GM21447 (cell line): ENCODE data around the gene C2orf76.
"Not testable (repeated sequence)": the region's sequence is repeated elsewhere in the genome, so short reads cannot be mapped to it uniquely, and the experiment has no call there.

Experiments used
- ATAC-seq: cut with Tn5 transposase; IDR thresholded peaks from one replicate; pipeline ENCODE4 v1.9.1; 2021; ENCODE audit not compliant: unreplicated experiment

C2orf76 gene

GRCh38 chr2:119301413-119301812 is 65.2 kb downstream of the C2orf76 start:
- no peak for ATAC-seq

GRCh38 chr2:119295688-119296375 is 70.8 kb downstream of the C2orf76 start:
- ATAC-seq = no peak

- no peak for ATAC-seq
These were observed 72.0 kb downstream of the C2orf76 start for GRCh38 chr2:119294671-119295070.

GRCh38 chr2:119293900-119294299 is 72.7 kb downstream of the C2orf76 start:
- no peak for ATAC-seq

GRCh38 chr2:119293254-119293653 is 73.4 kb downstream of the C2orf76 start:
- no peak for ATAC-seq

- no peak for ATAC-seq
These were observed 74.4 kb downstream of the C2orf76 start for GRCh38 chr2:119292226-119292625.

- no peak for ATAC-seq
These were observed 75.0 kb downstream of the C2orf76 start for GRCh38 chr2:119291588-119292167.

GRCh38 chr2:119290859-119291587 is 75.6 kb downstream of the C2orf76 start:
- no peak for ATAC-seq

GRCh38 chr2:119289642-119290041 is 77.0 kb downstream of the C2orf76 start:
- no peak for ATAC-seq

- ATAC-seq = no peak
These were observed 77.5 kb downstream of the C2orf76 start for GRCh38 chr2:119289093-119289492.

- no peak for ATAC-seq
These were observed 78.1 kb downstream of the C2orf76 start for GRCh38 chr2:119288576-119288975.

- ATAC-seq = no peak
These were observed 80.0 kb downstream of the C2orf76 start for GRCh38 chr2:119286661-119287060.

- no peak for ATAC-seq
These were observed 82.7 kb downstream of the C2orf76 start for GRCh38 chr2:119283873-119284331.

GRCh38 chr2:119282996-119283511 is 83.6 kb downstream of the C2orf76 start:
- ATAC-seq = no peak

- no peak for ATAC-seq
These were observed 84.3 kb downstream of the C2orf76 start for GRCh38 chr2:119282146-119282995.

- no peak for ATAC-seq
These were observed 86.0 kb downstream of the C2orf76 start for GRCh38 chr2:119280680-119281079.

GRCh38 chr2:119279666-119280065 is 87.0 kb downstream of the C2orf76 start:
- no peak for ATAC-seq

- ATAC-seq = no peak
These were observed 87.7 kb downstream of the C2orf76 start for GRCh38 chr2:119278946-119279345.

- not testable (repeated sequence) for ATAC-seq
These were observed 88.2 kb downstream of the C2orf76 start for GRCh38 chr2:119278385-119278784.

GRCh38 chr2:119276864-119277263 is 89.8 kb downstream of the C2orf76 start:
- no peak for ATAC-seq

- no peak for ATAC-seq
These were observed 99.0 kb downstream of the C2orf76 start for GRCh38 chr2:119267604-119268003.
